ENCODE measurements around the gene DALRD3. TPM values are rescaled to one million over a fixed set of nuclear protein-coding genes. Genes with fewer than 3 reads are reported as not detected.

DALRD3 gene
- polyA plus RNA-seq, 1 of the 3 experiments (the other 2 are of a cell fraction), result 82.7 TPM

GRCh38 chr3:49018707-49019006 is 277 bp upstream of the DALRD3 start:
- Histone ChIP-seq H3K27me3 (ENCODE audit: insufficient read depth) (no peaks in the 10 kb centered on the region), H3F3A (replicated peaks; ENCODE audit: insufficient read depth) (peaks cover 39% of the 10 kb centered on the region), H3K9me3 (no peaks in the 10 kb centered on the region), H3K9me2 (no peaks in the 10 kb centered on the region), H3K79me2 (ENCODE audit: insufficient read depth) (peaks cover 55% of the 10 kb centered on the region), H2AFZ (ENCODE audit: low read depth) (peak overlapping the region; percentile 77; the same call in 1 of the 2 replicates), H3K4me3 (ENCODE audit: low read depth in 2 of 2, low read length in 1 of 2) (peak overlapping the region; percentile 83 to 87), H3K9ac (peak overlapping the region; percentile 80), H4K20me1 (ENCODE audit: insufficient read depth) (peaks cover 15% of the 10 kb centered on the region), H3K4me1 (ENCODE audit: control insufficient read depth in 1 of 2, insufficient read depth in 2 of 2, low read depth in 1 of 2, low read length in 1 of 2) (peaks cover 0 to 34% of the 10 kb centered on the region in 2 experiments; a peak in 1 of 4 replicates), H3K27ac (ENCODE audit: low read depth in 2 of 2, low read length in 1 of 2) (peak overlapping the region; percentile 89 to 99), H3K36me3 (replicated peaks in 1 of 2; ENCODE audit: control insufficient read depth in 1 of 2, insufficient read depth in 2 of 2, low read length in 1 of 2) (peaks cover 15 to 34% of the 10 kb centered on the region in 2 experiments), H3K4me2 (peak overlapping the region; percentile 97)
- WGBS (ENCODE audit: low lambda C conversion rate), result 0% methylated on average over 6 of the region's 18 CpGs
- no peak for DNase-seq
- ChIA-PET POLR2A (interaction anchor here (1.1 to 3.7 kb wide), 3 partner anchors 9 to 75 kb away, joined by 3 to 46 read pairs (median 3); partner anchors contain the start of gene WDR6), CTCF (interaction anchor here (1.3 to 14.2 kb wide), 3 partner anchors 11 to 430 kb away, joined by 3 to 114 read pairs (median 39); partner anchors contain the start of genes P4HTM and WDR6)
- TF ChIP-seq PBX3 (IDR thresholded peaks at IDR 0.05) (no peak), NRF1 (IDR thresholded peaks at IDR 0.05; ENCODE audit: low read depth, low read length) (no peak), POLR2AphosphoS5 (IDR thresholded peaks at IDR 0.05; ENCODE audit: low read depth, low read length) (peak; percentile 14; the same call in 1 of the 2 replicates), FOXJ3 (CRISPR knock-in tag; IDR thresholded peaks at IDR 0.05) (no peak), MXI1 (IDR thresholded peaks at IDR 0.05; ENCODE audit: low read depth, low read length) (peak; percentile 6; the same call in 1 of the 2 replicates)

DNA sequence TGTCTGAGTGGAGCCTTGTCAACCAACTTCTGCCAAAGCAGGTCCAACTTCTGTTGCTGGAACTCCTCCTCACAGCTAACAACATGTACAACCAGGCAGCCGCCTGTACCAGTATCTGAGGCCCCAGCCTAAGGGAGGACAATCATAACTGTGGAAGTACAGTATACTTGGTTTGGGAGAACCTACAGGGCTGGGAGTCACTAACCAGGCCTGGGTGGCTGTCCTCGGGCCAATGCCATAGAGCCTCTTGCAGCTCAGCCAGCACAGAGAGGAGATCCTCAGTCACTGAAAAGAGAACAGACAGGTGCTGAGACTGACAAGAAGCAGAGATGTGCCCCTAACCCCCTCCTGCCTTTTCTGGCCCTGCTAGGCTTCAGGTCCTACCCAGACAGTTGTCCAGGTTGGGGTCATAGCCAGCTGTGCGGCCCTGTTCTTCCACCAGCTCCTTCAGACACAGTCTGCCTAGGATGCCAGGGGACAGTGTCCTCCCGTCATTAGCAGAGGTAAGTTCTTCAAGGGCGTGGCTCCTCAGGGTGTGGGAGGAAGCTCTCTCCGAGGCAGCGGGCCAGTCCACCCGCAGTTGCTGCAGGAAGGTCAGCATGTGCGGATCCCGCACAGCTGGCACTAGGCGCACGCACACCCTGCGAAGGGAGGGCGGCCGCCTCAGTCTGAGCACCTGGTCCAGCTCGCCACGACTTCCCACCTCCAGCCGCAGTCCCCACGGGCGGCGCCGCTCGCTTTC is 980 bp downstream of the DALRD3 start:
- Histone ChIP-seq H3K4me2 (peak overlapping the region; percentile 97), H3K9me2 (no peaks in the 10 kb centered on the region), H4K20me1 (ENCODE audit: insufficient read depth) (peaks cover 28% of the 10 kb centered on the region), H3K4me1 (ENCODE audit: control insufficient read depth in 1 of 2, insufficient read depth in 2 of 2, low read depth in 1 of 2, low read length in 1 of 2) (peaks cover 0 to 27% of the 10 kb centered on the region in 2 experiments; a peak in 1 of 4 replicates), H3K9ac (peak overlapping the region; percentile 80), H2AFZ (ENCODE audit: low read depth) (no peak overlapping the region), H3K27me3 (ENCODE audit: insufficient read depth) (no peaks in the 10 kb centered on the region), H3K9me3 (no peaks in the 10 kb centered on the region), H3K36me3 (replicated peaks in 1 of 2; ENCODE audit: control insufficient read depth in 1 of 2, insufficient read depth in 2 of 2, low read length in 1 of 2) (peaks cover 5 to 43% of the 10 kb centered on the region in 2 experiments), H3F3A (replicated peaks; ENCODE audit: insufficient read depth) (peaks cover 32% of the 10 kb centered on the region), H3K79me2 (ENCODE audit: insufficient read depth) (peaks cover 55% of the 10 kb centered on the region), H3K27ac (ENCODE audit: low read depth in 2 of 2, low read length in 1 of 2) (peak overlapping the region; percentile 89 to 99; a peak in 3 of 4 replicates), H3K4me3 (ENCODE audit: low read depth in 2 of 2, low read length in 1 of 2) (peak overlapping the region; percentile 83 to 87)
- ChIA-PET CTCF (interaction anchor here (0.7 to 14.2 kb wide), 7 partner anchors 9 to 432 kb away, joined by 3 to 114 read pairs (median 3); partner anchors contain the start of genes P4HTM, USP4 and WDR6), POLR2A (interaction anchor here (0.6 to 3.7 kb wide), 5 partner anchors 10 to 79 kb away, joined by 3 to 46 read pairs (median 4); partner anchors contain the start of genes IMPDH2 and WDR6)
- no peak for DNase-seq
- WGBS (ENCODE audit: low lambda C conversion rate), result 33% methylated on average over 6 of the region's 23 CpGs
- no peak for TF ChIP-seq RAD21 (IDR thresholded peaks at IDR 0.05; ENCODE audit: low read length)
- 0 out of 2 replicates have a peak, but pooled peaks have one; percentile 8 for TF ChIP-seq SIN3A (IDR thresholded peaks at IDR 0.05; ENCODE audit: borderline replicate concordance, low read depth, low read length)

Data from SK-N-SH (cell line).